HEK293 (cell line): ENCODE data around the gene CREB3L1.

ENCODE experiments used
- CTCF ChIA-PET: fragments of 350-600 bp; formaldehyde crosslinking; extraction: SDS; loops from one replicate; lab custom pipeline; 2021; ENCODE audit warnings: antibody characterized with exemption; lab: Yijun Ruan, JAX
- POLR2A ChIA-PET: fragments of 300-600 bp; formaldehyde crosslinking; extraction: SDS; loops from one replicate; lab custom pipeline; 2020; ENCODE audit warnings: antibody characterized with exemption, inconsistent platforms; lab: Yijun Ruan, JAX
- H3K27ac ChIP-seq: fragments of 200-500 bp; sonication (Bioruptor generic); 2 replicates; pipeline ENCODE4 v1.5.1; 2014; ENCODE audit warnings: low read depth, low read length, control low read depth, inconsistent platforms; ENCODE audit errors: extremely low read depth
- H3K36me3 ChIP-seq, 2 experiments: fragments of 200-500 bp in 1 of 2; sonication (Bioruptor generic) in 1 of 2; 1 replicate in 1 of 2; 2 replicates in 1 of 2; pipeline ENCODE4 v1.5.1; 2014 to 2017; ENCODE audit warnings: inconsistent platforms in 2 of 2, low read length in 2 of 2; ENCODE audit not compliant: control insufficient read depth in 2 of 2, insufficient read depth in 1 of 2
- H3K4me1 ChIP-seq: fragments of 200-500 bp; sonication (Bioruptor generic); 2 replicates; pipeline ENCODE4 v1.5.1; 2014; ENCODE audit warnings: mild to moderate bottlenecking, low read length, inconsistent platforms; ENCODE audit not compliant: control insufficient read depth, insufficient read depth
- H3K4me3 ChIP-seq: 2 replicates; pipeline ENCODE4 v1.5.1; 2011; ENCODE audit warnings: low read depth, mild to moderate bottlenecking, control low read depth, low read length, moderate library complexity
- H3K9me3 ChIP-seq: fragments of 200-500 bp; sonication (Bioruptor generic); 2 replicates; pipeline ENCODE4 v1.5.1; 2014; ENCODE audit warnings: low read depth, low read length, inconsistent platforms; ENCODE audit not compliant: control insufficient read depth, insufficient read depth
- REST ChIP-seq: fragments of 450-650 bp; formaldehyde crosslinking; IDR thresholded peaks from 2 replicates; pipeline ENCODE4 v1.5.1; 2016; ENCODE audit warnings: missing biosample characterization, missing genetic modification characterization
- SALL2 ChIP-seq: fragments of 450-650 bp; formaldehyde crosslinking; IDR thresholded peaks from 2 replicates; pipeline ENCODE4 v1.5.0; 2017; ENCODE audit warnings: missing biosample characterization, mild to moderate bottlenecking, missing genetic modification characterization, borderline replicate concordance
- TCF7L2 ChIP-seq: IDR thresholded peaks from 2 replicates; pipeline ENCODE4 v1.6.1; 2011; ENCODE audit warnings: low read depth, mild to moderate bottlenecking, inconsistent platforms, low read length, moderate library complexity, borderline replicate concordance
- TRIM28 ChIP-seq: IDR thresholded peaks from 2 replicates; pipeline ENCODE4 v1.6.1; 2011; ENCODE audit warnings: low read length, control low read depth, borderline replicate concordance
- ZFP37 ChIP-seq: fragments of 450-650 bp; formaldehyde crosslinking; IDR thresholded peaks from 2 replicates; pipeline ENCODE4 v1.5.1; 2016; ENCODE audit warnings: missing biosample characterization, missing genetic modification characterization
- ZNF223 ChIP-seq: fragments of 450-650 bp; formaldehyde crosslinking; IDR thresholded peaks from 2 replicates; pipeline ENCODE4 v1.5.1; 2016; ENCODE audit warnings: missing biosample characterization, missing genetic modification characterization
- ZNF248 ChIP-seq: fragments of 450-650 bp; formaldehyde crosslinking; IDR thresholded peaks from 2 replicates; pipeline ENCODE4 v1.5.1; 2017; ENCODE audit warnings: missing biosample characterization, missing genetic modification characterization
- ZNF664 ChIP-seq: fragments of 450-650 bp; formaldehyde crosslinking; IDR thresholded peaks from 2 replicates; pipeline ENCODE4 v1.5.1; 2016; ENCODE audit warnings: missing biosample characterization, missing genetic modification characterization
- ZNF777 ChIP-seq: fragments of 450-650 bp; formaldehyde crosslinking; IDR thresholded peaks from 2 replicates; pipeline ENCODE4 v1.5.1; 2017; ENCODE audit warnings: missing biosample characterization, missing genetic modification characterization, borderline replicate concordance
- ZNF791 ChIP-seq: fragments of 450-650 bp; formaldehyde crosslinking; IDR thresholded peaks from 2 replicates; pipeline ENCODE4 v1.5.1; 2016; ENCODE audit warnings: missing biosample characterization, missing genetic modification characterization
- TF ChIP-seq, protein P1 (sequence below): fragments of 450-650 bp; formaldehyde crosslinking; IDR thresholded peaks from 2 replicates; pipeline ENCODE4 v1.5.1; 2016; ENCODE audit warnings: missing biosample characterization, missing genetic modification characterization
- TF ChIP-seq, protein P2 (sequence below): fragments of 450-650 bp; formaldehyde crosslinking; IDR thresholded peaks from 2 replicates; pipeline ENCODE4 v1.5.1; 2017; ENCODE audit warnings: missing biosample characterization, missing genetic modification characterization
- TF ChIP-seq, protein P3 (sequence below): fragments of 450-650 bp; formaldehyde crosslinking; conservative IDR thresholded peaks from 2 replicates; pipeline ENCODE4 v1.5.1; 2016; ENCODE audit warnings: low read depth, missing biosample characterization, missing genetic modification characterization
- TF ChIP-seq, protein P4 (sequence below): fragments of 450-650 bp; formaldehyde crosslinking; IDR thresholded peaks from 2 replicates; pipeline ENCODE4 v1.5.1; 2016; ENCODE audit warnings: missing biosample characterization, missing genetic modification characterization
- TF ChIP-seq, protein P5 (sequence below): fragments of 450-650 bp; formaldehyde crosslinking; IDR thresholded peaks from 2 replicates; pipeline ENCODE4 v1.5.1; 2016; ENCODE audit warnings: missing biosample characterization, missing genetic modification characterization

CREB3L1 gene

DNA sequence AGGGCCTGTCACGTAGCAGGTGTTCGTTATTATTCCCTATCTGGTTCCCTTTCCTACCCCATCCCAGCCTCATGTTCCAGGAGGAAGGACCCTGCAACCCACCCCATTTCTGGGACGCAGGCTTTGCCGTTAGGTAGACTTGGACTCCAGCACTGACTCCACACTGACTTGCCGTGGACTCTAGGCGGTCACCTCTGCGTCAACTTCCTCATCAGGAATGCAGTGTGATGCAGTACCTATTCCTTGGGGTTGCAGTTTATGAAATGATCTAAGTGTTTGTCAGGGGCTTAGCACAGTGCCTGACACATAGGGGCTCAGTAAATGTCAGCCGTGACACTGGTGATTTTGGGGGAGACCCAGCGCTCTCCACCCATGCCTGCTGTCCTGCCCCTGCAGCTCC, 86.6 kb downstream of the CREB3L1 start:
- H3K27ac ChIP-seq, result no peak overlapping the region
- CTCF ChIA-PET, result interaction anchor here (1.1 to 5.6 kb wide), 2 partner anchors 14 to 19 kb away, joined by 3 to 98 read pairs; partner anchors contain the start of gene DGKZ
- H3K36me3 ChIP-seq, result peaks cover 0 to 17% of the 10 kb centered on the region in 2 experiments; a peak in 1 of 3 replicates
- no peak for TF ChIP-seq TCF7L2
- TF ChIP-seq, all 188 proteins: peak for 0
- Histone ChIP-seq H3K9me3 (no peaks in the 10 kb centered on the region), H3K4me3 (no peak overlapping the region), H3K4me1 (peaks cover 9% of the 10 kb centered on the region)
- POLR2A ChIA-PET, result no interaction called here

DNA sequence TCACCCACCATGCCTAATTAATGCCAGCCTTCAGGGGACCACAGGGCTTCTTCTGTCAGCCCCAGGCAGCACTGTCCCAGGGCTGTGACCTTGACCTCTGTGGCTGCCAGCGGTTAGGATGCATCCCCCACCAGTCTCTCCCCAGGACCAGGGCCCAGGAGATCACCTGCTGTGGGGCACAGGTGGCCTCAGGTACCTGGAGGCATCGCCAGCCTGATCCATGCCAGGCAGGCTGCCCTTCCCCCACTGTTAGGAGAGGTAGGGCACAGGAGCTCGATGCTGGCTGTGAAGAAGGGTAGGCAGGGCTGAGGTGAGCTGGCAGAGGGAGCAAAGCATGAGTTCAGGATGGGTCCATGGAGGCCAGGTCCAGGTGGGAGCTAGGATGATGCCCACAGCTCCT, 87.3 kb downstream of the CREB3L1 start:
- Histone ChIP-seq H3K4me1 (peaks cover 9% of the 10 kb centered on the region), H3K9me3 (no peaks in the 10 kb centered on the region), H3K27ac (no peak overlapping the region), H3K4me3 (no peak overlapping the region), H3K36me3 (peaks cover 0 to 23% of the 10 kb centered on the region in 2 experiments; a peak in 1 of 3 replicates)
- CTCF ChIA-PET, result interaction anchor here (0.6 to 5.6 kb wide), 6 partner anchors 8 to 255 kb away, joined by 3 to 98 read pairs (median 4); partner anchors contain the start of gene DGKZ
- POLR2A ChIA-PET, result no interaction called here
- TF ChIP-seq TRIM28, result no peak
- TF ChIP-seq, protein P1, sequence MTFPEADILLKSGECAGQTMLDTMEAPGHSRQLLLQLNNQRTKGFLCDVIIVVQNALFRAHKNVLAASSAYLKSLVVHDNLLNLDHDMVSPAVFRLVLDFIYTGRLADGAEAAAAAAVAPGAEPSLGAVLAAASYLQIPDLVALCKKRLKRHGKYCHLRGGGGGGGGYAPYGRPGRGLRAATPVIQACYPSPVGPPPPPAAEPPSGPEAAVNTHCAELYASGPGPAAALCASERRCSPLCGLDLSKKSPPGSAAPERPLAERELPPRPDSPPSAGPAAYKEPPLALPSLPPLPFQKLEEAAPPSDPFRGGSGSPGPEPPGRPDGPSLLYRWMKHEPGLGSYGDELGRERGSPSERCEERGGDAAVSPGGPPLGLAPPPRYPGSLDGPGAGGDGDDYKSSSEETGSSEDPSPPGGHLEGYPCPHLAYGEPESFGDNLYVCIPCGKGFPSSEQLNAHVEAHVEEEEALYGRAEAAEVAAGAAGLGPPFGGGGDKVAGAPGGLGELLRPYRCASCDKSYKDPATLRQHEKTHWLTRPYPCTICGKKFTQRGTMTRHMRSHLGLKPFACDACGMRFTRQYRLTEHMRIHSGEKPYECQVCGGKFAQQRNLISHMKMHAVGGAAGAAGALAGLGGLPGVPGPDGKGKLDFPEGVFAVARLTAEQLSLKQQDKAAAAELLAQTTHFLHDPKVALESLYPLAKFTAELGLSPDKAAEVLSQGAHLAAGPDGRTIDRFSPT, result peak; percentile 53; the same call in 1 of the 2 replicates

DNA sequence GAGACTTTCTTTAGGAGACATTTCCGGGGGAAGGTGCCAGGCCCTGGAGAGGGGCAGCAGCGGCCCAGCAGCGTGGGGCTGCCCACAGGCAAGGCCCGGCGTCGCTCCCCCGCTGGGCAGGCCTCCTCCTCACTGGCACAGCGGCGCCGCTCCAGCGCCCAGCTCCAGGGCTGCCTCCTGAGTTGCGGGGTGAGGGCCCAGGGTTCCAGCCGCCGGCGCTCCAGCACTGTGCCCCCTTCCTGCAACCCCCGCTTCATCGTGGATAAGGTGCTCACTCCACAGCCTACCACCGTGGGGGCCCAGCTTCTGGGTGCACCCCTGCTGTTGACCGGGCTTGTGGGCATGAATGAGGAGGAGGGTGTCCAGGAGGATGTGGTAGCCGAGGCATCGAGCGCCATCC, 88.8 kb downstream of the CREB3L1 start:
- CTCF ChIA-PET, result interaction anchor here (0.6 to 5.6 kb wide), 7 partner anchors 9 to 818 kb away, joined by 3 to 98 read pairs (median 3); partner anchors contain the start of gene DGKZ
- no peak overlapping the region for H3K27ac ChIP-seq
- POLR2A ChIA-PET, result no interaction called here
- no peak overlapping the region for H3K4me3 ChIP-seq
- no peaks in the 10 kb centered on the region for H3K9me3 ChIP-seq
- peaks cover 5% of the 10 kb centered on the region for H3K4me1 ChIP-seq
- peaks cover 0 to 34% of the 10 kb centered on the region in 2 experiments; a peak in 1 of 3 replicates for H3K36me3 ChIP-seq
- TF ChIP-seq ZNF248 (tag by site-specific recombination), result no peak
- TF ChIP-seq, protein P2, sequence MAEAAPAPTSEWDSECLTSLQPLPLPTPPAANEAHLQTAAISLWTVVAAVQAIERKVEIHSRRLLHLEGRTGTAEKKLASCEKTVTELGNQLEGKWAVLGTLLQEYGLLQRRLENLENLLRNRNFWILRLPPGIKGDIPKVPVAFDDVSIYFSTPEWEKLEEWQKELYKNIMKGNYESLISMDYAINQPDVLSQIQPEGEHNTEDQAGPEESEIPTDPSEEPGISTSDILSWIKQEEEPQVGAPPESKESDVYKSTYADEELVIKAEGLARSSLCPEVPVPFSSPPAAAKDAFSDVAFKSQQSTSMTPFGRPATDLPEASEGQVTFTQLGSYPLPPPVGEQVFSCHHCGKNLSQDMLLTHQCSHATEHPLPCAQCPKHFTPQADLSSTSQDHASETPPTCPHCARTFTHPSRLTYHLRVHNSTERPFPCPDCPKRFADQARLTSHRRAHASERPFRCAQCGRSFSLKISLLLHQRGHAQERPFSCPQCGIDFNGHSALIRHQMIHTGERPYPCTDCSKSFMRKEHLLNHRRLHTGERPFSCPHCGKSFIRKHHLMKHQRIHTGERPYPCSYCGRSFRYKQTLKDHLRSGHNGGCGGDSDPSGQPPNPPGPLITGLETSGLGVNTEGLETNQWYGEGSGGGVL (tag by site-specific recombination), result no peak
- TF ChIP-seq, protein P3, sequence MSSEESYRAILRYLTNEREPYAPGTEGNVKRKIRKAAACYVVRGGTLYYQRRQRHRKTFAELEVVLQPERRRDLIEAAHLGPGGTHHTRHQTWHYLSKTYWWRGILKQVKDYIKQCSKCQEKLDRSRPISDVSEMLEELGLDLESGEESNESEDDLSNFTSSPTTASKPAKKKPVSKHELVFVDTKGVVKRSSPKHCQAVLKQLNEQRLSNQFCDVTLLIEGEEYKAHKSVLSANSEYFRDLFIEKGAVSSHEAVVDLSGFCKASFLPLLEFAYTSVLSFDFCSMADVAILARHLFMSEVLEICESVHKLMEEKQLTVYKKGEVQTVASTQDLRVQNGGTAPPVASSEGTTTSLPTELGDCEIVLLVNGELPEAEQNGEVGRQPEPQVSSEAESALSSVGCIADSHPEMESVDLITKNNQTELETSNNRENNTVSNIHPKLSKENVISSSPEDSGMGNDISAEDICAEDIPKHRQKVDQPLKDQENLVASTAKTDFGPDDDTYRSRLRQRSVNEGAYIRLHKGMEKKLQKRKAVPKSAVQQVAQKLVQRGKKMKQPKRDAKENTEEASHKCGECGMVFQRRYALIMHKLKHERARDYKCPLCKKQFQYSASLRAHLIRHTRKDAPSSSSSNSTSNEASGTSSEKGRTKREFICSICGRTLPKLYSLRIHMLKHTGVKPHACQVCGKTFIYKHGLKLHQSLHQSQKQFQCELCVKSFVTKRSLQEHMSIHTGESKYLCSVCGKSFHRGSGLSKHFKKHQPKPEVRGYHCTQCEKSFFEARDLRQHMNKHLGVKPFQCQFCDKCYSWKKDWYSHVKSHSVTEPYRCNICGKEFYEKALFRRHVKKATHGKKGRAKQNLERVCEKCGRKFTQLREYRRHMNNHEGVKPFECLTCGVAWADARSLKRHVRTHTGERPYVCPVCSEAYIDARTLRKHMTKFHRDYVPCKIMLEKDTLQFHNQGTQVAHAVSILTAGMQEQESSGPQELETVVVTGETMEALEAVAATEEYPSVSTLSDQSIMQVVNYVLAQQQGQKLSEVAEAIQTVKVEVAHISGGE, result no peak
- TF ChIP-seq REST (tag by site-specific recombination), result no peak
- TF ChIP-seq SALL2 (tag by site-specific recombination), result no peak
- no peak for TF ChIP-seq ZNF777
- TF ChIP-seq, protein P4, sequence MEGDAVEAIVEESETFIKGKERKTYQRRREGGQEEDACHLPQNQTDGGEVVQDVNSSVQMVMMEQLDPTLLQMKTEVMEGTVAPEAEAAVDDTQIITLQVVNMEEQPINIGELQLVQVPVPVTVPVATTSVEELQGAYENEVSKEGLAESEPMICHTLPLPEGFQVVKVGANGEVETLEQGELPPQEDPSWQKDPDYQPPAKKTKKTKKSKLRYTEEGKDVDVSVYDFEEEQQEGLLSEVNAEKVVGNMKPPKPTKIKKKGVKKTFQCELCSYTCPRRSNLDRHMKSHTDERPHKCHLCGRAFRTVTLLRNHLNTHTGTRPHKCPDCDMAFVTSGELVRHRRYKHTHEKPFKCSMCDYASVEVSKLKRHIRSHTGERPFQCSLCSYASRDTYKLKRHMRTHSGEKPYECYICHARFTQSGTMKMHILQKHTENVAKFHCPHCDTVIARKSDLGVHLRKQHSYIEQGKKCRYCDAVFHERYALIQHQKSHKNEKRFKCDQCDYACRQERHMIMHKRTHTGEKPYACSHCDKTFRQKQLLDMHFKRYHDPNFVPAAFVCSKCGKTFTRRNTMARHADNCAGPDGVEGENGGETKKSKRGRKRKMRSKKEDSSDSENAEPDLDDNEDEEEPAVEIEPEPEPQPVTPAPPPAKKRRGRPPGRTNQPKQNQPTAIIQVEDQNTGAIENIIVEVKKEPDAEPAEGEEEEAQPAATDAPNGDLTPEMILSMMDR (tag by site-specific recombination), result no peak
- no peak for TF ChIP-seq ZNF664 (tag by site-specific recombination)
- TF ChIP-seq ZFP37 (tag by site-specific recombination), result no peak
- TF ChIP-seq, protein P5, sequence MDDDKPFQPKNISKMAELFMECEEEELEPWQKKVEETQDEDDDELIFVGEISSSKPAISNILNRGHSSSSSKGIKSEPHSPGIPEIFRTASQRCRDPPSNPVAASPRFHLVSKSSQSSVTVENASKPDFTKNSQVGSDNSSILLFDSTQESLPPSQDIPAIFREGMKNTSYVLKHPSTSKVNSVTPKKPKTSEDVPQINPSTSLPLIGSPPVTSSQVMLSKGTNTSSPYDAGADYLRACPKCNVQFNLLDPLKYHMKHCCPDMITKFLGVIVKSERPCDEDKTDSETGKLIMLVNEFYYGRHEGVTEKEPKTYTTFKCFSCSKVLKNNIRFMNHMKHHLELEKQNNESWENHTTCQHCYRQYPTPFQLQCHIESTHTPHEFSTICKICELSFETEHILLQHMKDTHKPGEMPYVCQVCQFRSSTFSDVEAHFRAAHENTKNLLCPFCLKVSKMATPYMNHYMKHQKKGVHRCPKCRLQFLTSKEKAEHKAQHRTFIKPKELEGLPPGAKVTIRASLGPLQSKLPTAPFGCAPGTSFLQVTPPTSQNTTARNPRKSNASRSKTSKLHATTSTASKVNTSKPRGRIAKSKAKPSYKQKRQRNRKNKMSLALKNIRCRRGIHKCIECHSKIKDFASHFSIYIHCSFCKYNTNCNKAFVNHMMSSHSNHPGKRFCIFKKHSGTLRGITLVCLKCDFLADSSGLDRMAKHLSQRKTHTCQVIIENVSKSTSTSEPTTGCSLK (tag by site-specific recombination), result no peak
- TF ChIP-seq ZNF791 (tag by site-specific recombination), result no peak
- TF ChIP-seq ZNF223 (tag by site-specific recombination), result no peak
